Fibroblast of lung (primary cell): ENCODE measurements around the gene BTF3. TPM values are rescaled to one million over a fixed set of nuclear protein-coding genes. Genes with fewer than 3 reads are reported as not detected.

ENCODE experiments used
- DNase-seq, 2 donors: peaks; one replicate each; pipeline versions ENCODE4 v3.0.0 to v3.0.0-alpha.2; 2010; ENCODE audit warnings: low read depth in 2 of 2
- H2AFZ ChIP-seq: 2 replicates; pipeline ENCODE4 v1.5.1; 2012; ENCODE audit warnings: low read length, control low read depth, inconsistent platforms
- H3K27ac ChIP-seq: 2 replicates; pipeline ENCODE4 v1.5.1; 2011; ENCODE audit warnings: low read length, control low read depth; ENCODE audit not compliant: insufficient read depth
- H3K27me3 ChIP-seq: 2 replicates; pipeline ENCODE4 v1.5.1; 2011; ENCODE audit warnings: mild to moderate bottlenecking, low read length; ENCODE audit not compliant: control insufficient read depth, insufficient read depth
- H3K36me3 ChIP-seq: 2 replicates; pipeline ENCODE4 v1.5.1; 2011; ENCODE audit warnings: low read length; ENCODE audit not compliant: control insufficient read depth, insufficient read depth
- H3K4me1 ChIP-seq: 2 replicates; pipeline ENCODE4 v1.5.1; 2011; ENCODE audit warnings: low read length; ENCODE audit not compliant: control insufficient read depth, insufficient read depth; ENCODE audit errors: extremely low read depth
- H3K4me2 ChIP-seq: 2 replicates; pipeline ENCODE4 v1.5.1; 2011; ENCODE audit warnings: low read length, control low read depth; ENCODE audit not compliant: insufficient read depth; ENCODE audit errors: extremely low read depth
- H3K4me3 ChIP-seq, 4 experiments: fragments of 200-600 bp in 1 of 4; sonication (generic) in 1 of 4; replicated peaks in 1 of 4; 2 replicates each; pipeline ENCODE4 v1.5.1; 2011 to 2016; ENCODE audit warnings: low read length in 4 of 4, low read depth in 3 of 4, mild to moderate bottlenecking in 3 of 4, control low read depth in 2 of 4, inconsistent platforms in 1 of 4, mixed read lengths in 1 of 4; ENCODE audit not compliant: insufficient read depth in 1 of 4; ENCODE audit errors: control extremely low read depth in 1 of 4
- H3K79me2 ChIP-seq: 2 replicates; pipeline ENCODE4 v1.5.1; 2012; ENCODE audit warnings: mild to moderate bottlenecking, low read length, inconsistent platforms; ENCODE audit not compliant: control insufficient read depth, insufficient read depth
- H3K9ac ChIP-seq: 2 replicates; pipeline ENCODE4 v1.5.1; 2011; ENCODE audit warnings: mild to moderate bottlenecking, low read length, control low read depth; ENCODE audit not compliant: insufficient read depth
- H3K9me3 ChIP-seq: 2 replicates; pipeline ENCODE4 v1.5.1; 2012; ENCODE audit warnings: low read depth, low read length; ENCODE audit not compliant: control insufficient read depth, insufficient read depth
- H4K20me1 ChIP-seq: 2 replicates; pipeline ENCODE4 v1.5.1; 2011; ENCODE audit warnings: low read length; ENCODE audit not compliant: control insufficient read depth, insufficient read depth; ENCODE audit errors: extremely low read depth
- CTCF ChIP-seq, 2 donors: IDR thresholded peaks in 1 of 2; conservative IDR thresholded peaks in 1 of 2; 1 replicate in 1 of 2; 2 replicates in 1 of 2; pipeline ENCODE4 v1.5.1; 2011 to 2012; ENCODE audit warnings: low read length in 2 of 2, control low read depth in 1 of 2, inconsistent platforms in 1 of 2, low read depth in 1 of 2, mild to moderate bottlenecking in 1 of 2
- EZH2 ChIP-seq: IDR thresholded peaks from 2 replicates; pipeline ENCODE4 v1.5.1; 2012; ENCODE audit warnings: low read length, control low read depth, mild to moderate bottlenecking; ENCODE audit errors: missing control alignments
- polyA minus RNA-seq: library from RNA; depleted of rRNA, polyadenylated mRNA; stranded (reverse); fragments of >200 nt; gene quantifications from 2 replicates; pipeline ENCODE4 v1.2.3, GENCODE V29; 2011; ENCODE audit warnings: low replicate concordance
- polyA plus RNA-seq, 2 donors: library from polyadenylated mRNA; depleted of rRNA in 1 of 2; stranded (reverse) in 1 of 2; unstranded in 1 of 2; fragments of >200 nt; gene quantifications; 2 replicates each; pipeline ENCODE4 v1.2.1, GENCODE V29; 2011 to 2012; ENCODE audit warnings: missing spikeins in 1 of 2
- total RNA-seq: library from RNA; depleted of rRNA; stranded (reverse); fragments of >200 nt; gene quantifications from 2 replicates; pipeline ENCODE4 v1.2.1, GENCODE V29; 2014

The BTF3 gene
- 207 and 256 TPM in 2 replicates for total RNA-seq
- 631 and 647 TPM in 2 replicates for polyA plus RNA-seq
- polyA plus RNA-seq (2012): 781 and 796 TPM in 2 replicates
- polyA minus RNA-seq: 73.6 and 84.5 TPM in 2 replicates

DNA sequence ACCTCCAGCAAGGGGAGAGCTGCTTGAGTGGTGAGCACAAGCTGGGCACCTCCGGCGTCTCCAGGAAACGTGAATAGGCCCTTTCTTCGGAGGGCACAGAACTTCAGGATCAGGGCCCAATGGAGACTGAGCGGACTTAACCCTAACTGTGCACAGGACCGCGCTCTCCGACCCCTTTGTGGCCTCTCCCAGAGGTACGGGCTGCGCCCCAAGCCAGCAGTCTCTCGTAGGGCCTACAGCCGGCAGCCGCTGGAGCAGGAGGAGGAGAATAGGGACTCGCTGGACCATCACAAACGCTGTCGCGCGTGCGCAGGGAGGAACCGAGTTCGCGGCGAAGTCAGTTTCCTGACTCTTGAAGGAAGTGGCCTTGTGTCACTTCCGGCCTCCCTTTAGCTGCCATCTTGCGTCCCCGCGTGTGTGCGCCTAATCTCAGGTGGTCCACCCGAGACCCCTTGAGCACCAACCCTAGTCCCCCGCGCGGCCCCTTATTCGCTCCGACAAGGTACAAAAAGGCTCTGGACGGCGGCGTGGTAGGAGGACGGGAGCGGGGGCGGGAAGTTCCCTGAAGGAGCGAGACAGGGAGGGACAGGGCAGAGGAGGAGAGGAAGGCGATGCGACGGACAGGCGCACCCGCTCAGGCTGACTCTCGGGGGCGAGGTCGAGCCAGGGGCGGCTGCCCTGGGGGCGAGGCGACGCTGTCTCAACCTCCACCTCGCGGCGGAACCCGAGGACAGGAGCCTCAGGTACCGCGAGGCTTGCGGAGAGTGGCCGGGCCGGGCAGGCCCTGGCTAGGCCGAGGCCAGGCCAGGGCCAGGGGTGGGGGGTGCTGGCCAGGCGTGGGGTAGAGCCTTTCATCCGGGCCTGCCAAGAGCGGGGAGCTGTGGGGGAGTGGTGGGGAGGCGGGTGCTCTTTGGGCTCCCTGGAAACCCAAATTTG lies at the start of gene BTF3:
Gene BTF3, plus strand, starts transcription at position 386 of the 936 bp plus-strand sequence. Its CDS starts 226 bp downstream, at position 612.
- peaks cover 37% of the 10 kb centered on the region for H3K79me2 ChIP-seq

DNA sequence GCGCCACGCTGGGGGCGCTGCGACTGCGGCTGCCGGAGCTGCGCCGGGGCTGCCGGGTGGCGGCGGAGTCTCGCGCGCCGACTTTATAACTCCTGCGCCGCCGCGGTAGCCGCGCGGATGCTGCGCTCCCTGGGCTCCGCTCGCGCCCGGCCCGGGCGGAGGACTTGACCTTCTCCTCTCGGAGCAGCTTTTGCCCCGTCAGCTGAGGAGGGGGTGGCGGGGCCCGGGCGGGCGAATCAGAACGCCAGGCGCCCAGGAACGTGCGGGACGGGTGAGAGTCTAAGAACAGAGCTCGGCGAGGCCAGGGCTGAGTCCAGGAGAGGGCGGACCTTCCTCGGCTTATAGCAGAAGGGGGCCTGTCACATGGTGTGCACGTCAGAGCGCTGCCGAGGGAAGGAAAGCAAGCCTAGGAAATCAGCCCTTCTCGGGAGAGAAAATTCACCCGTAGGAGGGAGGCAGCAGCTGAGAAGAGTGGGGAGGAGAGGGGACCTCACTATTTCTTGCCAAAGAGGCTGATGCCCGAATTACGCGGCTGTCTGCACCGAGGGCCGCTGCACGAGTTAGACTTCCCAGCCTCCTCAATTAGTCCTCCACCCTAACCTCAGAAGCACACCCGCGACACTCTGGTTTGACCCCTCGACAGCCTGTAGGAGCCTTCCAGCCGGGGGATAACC lies 49.6 kb upstream of the BTF3 start, which contains the start of gene FOXD1:
Gene FOXD1, minus strand, starts transcription at position 315 of the 674 bp plus-strand sequence. CDS start 415 bp downstream, outside the sequence.
- Histone ChIP-seq H3K27me3 (peaks cover 18% of the 10 kb centered on the region), H3K9me3 (no peaks in the 10 kb centered on the region), H3K4me2 (peak within 1 kb of the TSS; percentile 61), H3K4me3 (peak within 1 kb of the TSS; percentile 62 to 72 (median 65)), H3K9ac (peak within 1 kb of the TSS; percentile 77), H2AFZ (peak within 1 kb of the TSS; percentile 57), H4K20me1 (no peaks in the 10 kb centered on the region), H3K27ac (peak within 1 kb of the TSS; percentile 72), H3K36me3 (peaks cover 2% of the 10 kb centered on the region), H3K79me2 (peaks cover 34% of the 10 kb centered on the region), H3K4me1 (peaks cover 5% of the 10 kb centered on the region)
- peak; percentile 96 to 98 for DNase-seq
- TF ChIP-seq CTCF (conservative IDR thresholded peaks at IDR 0.05 in 1 of 2, IDR thresholded peaks at IDR 0.05 in 1 of 2; ENCODE audit: low read depth in 1 of 2, low read length in 2 of 2) (no peak), EZH2 (no peak)

More for the DNA sequence above, at the start of gene BTF3:
- peaks cover 2% of the 10 kb centered on the region for H3K27me3 ChIP-seq
- TF ChIP-seq CTCF (conservative IDR thresholded peaks at IDR 0.05 in 1 of 2, IDR thresholded peaks at IDR 0.05 in 1 of 2; ENCODE audit: low read depth in 1 of 2, low read length in 2 of 2) (no peak), EZH2 (no peak)
- H2AFZ ChIP-seq: peak within 1 kb of the TSS; percentile 90
- H3K27ac ChIP-seq: peak within 1 kb of the TSS; percentile 99
- peak within 1 kb of the TSS; percentile 99 for H3K9ac ChIP-seq
- no peaks in the 10 kb centered on the region for H3K9me3 ChIP-seq
- peak within 1 kb of the TSS; percentile 88 to 97 (median 92) for H3K4me3 ChIP-seq
- H3K36me3 ChIP-seq: peaks cover 2% of the 10 kb centered on the region
- peaks cover 2% of the 10 kb centered on the region for H3K4me1 ChIP-seq
- H4K20me1 ChIP-seq: no peaks in the 10 kb centered on the region
- DNase-seq: peak; percentile 97 to 98
- H3K4me2 ChIP-seq: peak within 1 kb of the TSS; percentile 99

- no peak for DNase-seq
- no peak overlapping the region for H3K9ac ChIP-seq
- H3K27me3 ChIP-seq: peaks cover 16% of the 10 kb centered on the region
Measured at GRCh38 chr5:73450137-73450536, 48.1 kb upstream of the BTF3 start.

More at GRCh38 chr5:73450137-73450536, 48.1 kb upstream of the BTF3 start:
- Histone ChIP-seq H3K4me1 (peaks cover 5% of the 10 kb centered on the region), H4K20me1 (no peaks in the 10 kb centered on the region), H3K27ac (no peak overlapping the region), H3K4me2 (no peak overlapping the region), H2AFZ (no peak overlapping the region), H3K79me2 (peaks cover 22% of the 10 kb centered on the region), H3K9me3 (no peaks in the 10 kb centered on the region), H3K36me3 (no peaks in the 10 kb centered on the region), H3K4me3 (peak overlapping the region in 1 of 4 experiments; percentile 64)
- no peak for TF ChIP-seq CTCF (conservative IDR thresholded peaks at IDR 0.05 in 1 of 2, IDR thresholded peaks at IDR 0.05 in 1 of 2; ENCODE audit: low read depth in 1 of 2, low read length in 2 of 2)
- TF ChIP-seq EZH2: no peak
